ENCODE results near the gene SNRPD3. TPM values are rescaled to one million over a fixed set of nuclear protein-coding genes. Genes with fewer than 3 reads are reported as not detected.
"Not testable (repeated sequence)": the region's sequence is repeated elsewhere in the genome, so short reads cannot be mapped to it uniquely, and the experiment has no call there.

SNRPD3 gene
- total RNA-seq, 1 donor from 2014 or later: 302 TPM

GRCh38 chr22:24603770-24604629, 48.2 kb downstream of the SNRPD3 start:
- peak; percentile 42 for TF ChIP-seq CTCF (IDR thresholded peaks at IDR 0.05)
- H3K9ac ChIP-seq; H3K36me3 Mint-ChIP-seq; H2AFZ ChIP-seq (replicated peaks); H4K20me1 ChIP-seq (ENCODE audit: low read depth); H3K27me3 ChIP-seq; H3K9me3 Mint-ChIP-seq; H3K9me3 ChIP-seq (ENCODE audit: low read depth); H3K36me3 ChIP-seq; H3K27me3 Mint-ChIP-seq (ENCODE audit: insufficient read depth, low read depth); H3K27ac ChIP-seq; H3K79me2 ChIP-seq (ENCODE audit: low read depth): not testable (repeated sequence)
- Histone ChIP-seq H3F3A (ENCODE audit: low read depth) (peaks cover 29% of the 10 kb centered on the region), H3K4me3 (peak overlapping the region; percentile 28), H3K4me1 (peaks cover 18% of the 10 kb centered on the region), H3K4me2 (peak overlapping the region; percentile 73)
- Mint-ChIP-seq H3K4me1 (peaks cover 19% of the 10 kb centered on the region), H3K4me3 (peak overlapping the region; percentile 80), H3K27ac (peak overlapping the region; percentile 91)
- peak; percentile 63 for DNase-seq (ENCODE audit: low spot score)

- not testable (repeated sequence) for DNase-seq (ENCODE audit: low spot score); H3K27me3 Mint-ChIP-seq (ENCODE audit: insufficient read depth, low read depth); H3K27me3 ChIP-seq; H3K9ac ChIP-seq; H3K4me3 Mint-ChIP-seq; H3K36me3 ChIP-seq; H3K27ac Mint-ChIP-seq; H3K9me3 Mint-ChIP-seq; H3K27ac ChIP-seq; H2AFZ ChIP-seq (replicated peaks); H3K36me3 Mint-ChIP-seq; H3K79me2 ChIP-seq (ENCODE audit: low read depth); H4K20me1 ChIP-seq (ENCODE audit: low read depth); H3K4me3 ChIP-seq; H3K4me2 ChIP-seq; H3K9me3 ChIP-seq (ENCODE audit: low read depth)
- H3K4me1 ChIP-seq: peaks cover 18% of the 10 kb centered on the region
- H3K4me1 Mint-ChIP-seq: peaks cover 19% of the 10 kb centered on the region
- H3F3A ChIP-seq (ENCODE audit: low read depth): peaks cover 29% of the 10 kb centered on the region
Measured at GRCh38 chr22:24606340-24606739, 50.5 kb downstream of the SNRPD3 start.

GRCh38 chr22:24607429-24607983, 51.7 kb downstream of the SNRPD3 start:
- H3K4me3 Mint-ChIP-seq; H3K4me3 ChIP-seq; DNase-seq (ENCODE audit: low spot score); H3K9me3 Mint-ChIP-seq; H3K27me3 Mint-ChIP-seq (ENCODE audit: insufficient read depth, low read depth); H3K27me3 ChIP-seq; H3K36me3 Mint-ChIP-seq; H3K27ac Mint-ChIP-seq; H3K36me3 ChIP-seq; H3K9me3 ChIP-seq (ENCODE audit: low read depth); H4K20me1 ChIP-seq (ENCODE audit: low read depth); H3K79me2 ChIP-seq (ENCODE audit: low read depth); H3K4me2 ChIP-seq; H3K9ac ChIP-seq; H2AFZ ChIP-seq (replicated peaks); H3K27ac ChIP-seq: not testable (repeated sequence)
- H3K4me1 Mint-ChIP-seq: peaks cover 19% of the 10 kb centered on the region
- peaks cover 15% of the 10 kb centered on the region for H3K4me1 ChIP-seq
- peaks cover 29% of the 10 kb centered on the region for H3F3A ChIP-seq (ENCODE audit: low read depth)

GRCh38 chr22:24608327-24608726, 52.5 kb downstream of the SNRPD3 start:
- H3K4me2 ChIP-seq; H3K4me3 ChIP-seq; H3K9me3 Mint-ChIP-seq; DNase-seq (ENCODE audit: low spot score); H4K20me1 ChIP-seq (ENCODE audit: low read depth); H3K36me3 ChIP-seq; H3K27me3 Mint-ChIP-seq (ENCODE audit: insufficient read depth, low read depth); H2AFZ ChIP-seq (replicated peaks); H3K4me3 Mint-ChIP-seq; H3K4me1 ChIP-seq; H3K9ac ChIP-seq; H3K27ac Mint-ChIP-seq; H3K27me3 ChIP-seq; H3K27ac ChIP-seq; H3K9me3 ChIP-seq (ENCODE audit: low read depth); H3K79me2 ChIP-seq (ENCODE audit: low read depth); H3K36me3 Mint-ChIP-seq: not testable (repeated sequence)
- peaks cover 25% of the 10 kb centered on the region for H3F3A ChIP-seq (ENCODE audit: low read depth)
- H3K4me1 Mint-ChIP-seq: peaks cover 16% of the 10 kb centered on the region

- H3K9ac ChIP-seq; H2AFZ ChIP-seq (replicated peaks); H3K9me3 Mint-ChIP-seq; H3K27me3 ChIP-seq; H3K27ac ChIP-seq; H3K4me3 Mint-ChIP-seq; H3K4me3 ChIP-seq; H3K36me3 Mint-ChIP-seq; H3K4me1 Mint-ChIP-seq; H3K9me3 ChIP-seq (ENCODE audit: low read depth); H3K36me3 ChIP-seq; H3K27me3 Mint-ChIP-seq (ENCODE audit: insufficient read depth, low read depth); H3K4me2 ChIP-seq; H4K20me1 ChIP-seq (ENCODE audit: low read depth); H3K4me1 ChIP-seq; H3K79me2 ChIP-seq (ENCODE audit: low read depth); H3K27ac Mint-ChIP-seq; DNase-seq (ENCODE audit: low spot score): not testable (repeated sequence)
- peaks cover 11% of the 10 kb centered on the region for H3F3A ChIP-seq (ENCODE audit: low read depth)
Measured at GRCh38 chr22:24609888-24610287, 54.1 kb downstream of the SNRPD3 start.

GRCh38 chr22:24614794-24615193, 59.0 kb downstream of the SNRPD3 start:
- H3K9me3 ChIP-seq (ENCODE audit: low read depth); H3K4me1 ChIP-seq; H3K4me2 ChIP-seq; H3K27ac Mint-ChIP-seq; H3K36me3 Mint-ChIP-seq; H3K4me3 Mint-ChIP-seq; H3K27me3 Mint-ChIP-seq (ENCODE audit: insufficient read depth, low read depth); H4K20me1 ChIP-seq (ENCODE audit: low read depth); DNase-seq (ENCODE audit: low spot score); H3K4me1 Mint-ChIP-seq; H2AFZ ChIP-seq (replicated peaks); H3K4me3 ChIP-seq; H3K27me3 ChIP-seq; H3K27ac ChIP-seq; H3K9me3 Mint-ChIP-seq; H3F3A ChIP-seq (ENCODE audit: low read depth); H3K36me3 ChIP-seq; H3K79me2 ChIP-seq (ENCODE audit: low read depth); H3K9ac ChIP-seq: not testable (repeated sequence)

Measured in neural progenitor cell (in vitro differentiated cells).